ENCODE measurements around the gene SUDS3.

Gene SUDS3

GRCh38 chr12:118356809-118357256, 19.5 kb upstream of the SUDS3 start:
- DNase-seq (ENCODE audit: low read depth), result no peak

GRCh38 chr12:118357257-118358007, 18.9 kb upstream of the SUDS3 start:
- peak; percentile 38 for DNase-seq (ENCODE audit: low read depth)

- DNase-seq (ENCODE audit: low read depth), result no peak
These were observed 18.4 kb upstream of the SUDS3 start for GRCh38 chr12:118358008-118358359.

DNA sequence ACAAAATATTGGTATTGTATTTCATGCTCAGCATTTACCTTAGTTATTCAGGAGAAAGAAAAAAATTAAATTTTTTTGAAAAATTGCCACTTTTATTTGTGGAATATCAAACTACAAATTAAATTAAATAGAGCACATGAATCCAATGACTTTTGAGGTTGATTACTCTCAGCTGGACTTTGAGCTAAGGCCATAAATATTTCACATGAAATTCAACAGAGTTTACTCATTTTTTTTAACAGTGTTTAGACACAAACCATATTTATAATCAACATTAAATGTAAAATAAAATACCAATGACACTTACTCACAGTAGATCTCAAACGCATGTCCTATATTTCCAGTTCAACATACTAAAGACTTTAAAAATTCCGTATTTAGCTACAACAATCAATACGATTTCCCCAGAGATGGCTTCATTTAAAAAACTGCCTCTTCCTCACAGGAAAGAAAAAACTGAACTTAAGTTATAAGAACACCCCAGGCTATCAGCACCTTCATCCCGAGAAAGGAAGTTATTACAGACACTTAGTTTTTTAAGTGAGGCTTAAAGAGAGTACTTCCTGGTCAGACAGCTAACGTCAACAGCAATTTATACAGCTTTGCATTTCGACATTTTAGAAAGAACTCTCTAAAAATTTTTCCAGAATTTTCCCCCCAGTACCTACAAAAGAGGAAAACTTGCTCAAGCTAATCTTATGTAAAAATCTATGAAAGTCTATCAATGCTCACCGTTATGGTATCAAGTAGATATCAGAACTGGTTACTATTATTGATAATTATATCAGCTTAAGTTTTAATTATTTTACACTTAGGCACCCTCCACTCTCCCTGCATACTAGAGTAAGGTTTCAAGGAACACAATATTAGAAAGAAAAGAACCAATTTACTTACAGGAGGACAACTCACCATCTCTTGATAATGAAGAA, 17.5 kb upstream of the SUDS3 start:
- DNase-seq (ENCODE audit: low read depth), result no peak

DNA sequence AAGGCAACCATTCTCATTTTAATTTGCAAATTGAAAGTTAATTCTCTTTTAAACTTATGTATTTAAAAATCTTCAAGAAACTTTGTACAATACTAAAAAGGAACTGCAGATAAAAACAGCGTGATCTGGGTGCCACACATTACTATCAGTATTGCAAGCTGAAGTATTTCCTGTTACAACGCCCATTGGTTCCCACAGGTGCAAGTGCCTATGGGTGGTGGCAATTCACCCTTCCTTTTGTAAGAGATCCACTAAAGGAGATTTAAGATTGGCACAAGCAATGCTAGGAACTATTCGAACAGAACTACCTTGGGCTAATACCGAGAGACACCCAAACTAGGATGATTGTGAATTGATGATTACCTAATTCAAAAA, 16.8 kb upstream of the SUDS3 start:
- no peak for DNase-seq (ENCODE audit: low read depth)

DNA sequence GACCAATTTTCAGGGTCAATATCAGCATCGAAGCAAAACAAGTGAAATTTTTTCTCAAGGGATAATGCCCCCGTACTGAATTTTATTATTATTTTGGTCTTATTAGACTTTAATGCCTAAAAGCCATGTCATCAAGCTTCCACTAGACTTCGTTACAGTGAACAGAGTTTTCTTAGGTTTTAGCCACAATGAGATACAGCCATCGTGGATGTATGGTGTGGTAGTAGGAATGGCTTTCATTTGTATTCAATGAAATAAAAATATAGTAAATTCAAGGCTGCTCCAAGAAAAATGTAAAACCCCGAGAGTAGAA, 15.3 kb upstream of the SUDS3 start:
- DNase-seq (ENCODE audit: low read depth), result no peak

- DNase-seq (ENCODE audit: low read depth), result no peak
These were observed 14.5 kb upstream of the SUDS3 start for GRCh38 chr12:118361889-118362288.

DNA sequence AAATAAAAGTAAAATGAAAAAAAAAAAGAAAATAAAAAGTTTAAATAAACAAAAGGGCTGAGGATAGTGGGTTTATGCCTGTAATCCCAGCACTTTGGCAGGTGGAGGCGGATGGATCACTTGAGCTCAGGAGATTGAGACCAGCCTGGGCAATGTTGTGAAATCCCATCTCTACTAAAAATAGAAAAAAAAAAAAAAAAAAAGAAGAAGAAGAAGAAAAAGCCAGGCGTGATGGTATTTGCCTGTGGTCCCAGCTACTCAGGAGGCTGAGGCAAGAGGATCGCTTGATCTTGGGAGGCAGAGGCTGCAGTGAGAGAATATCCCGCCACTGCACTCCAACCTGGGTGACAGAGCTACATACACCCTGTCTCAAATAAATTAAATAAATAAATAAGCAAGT, 7.5 kb upstream of the SUDS3 start:
- DNase-seq (ENCODE audit: low read depth), result no peak

DNA sequence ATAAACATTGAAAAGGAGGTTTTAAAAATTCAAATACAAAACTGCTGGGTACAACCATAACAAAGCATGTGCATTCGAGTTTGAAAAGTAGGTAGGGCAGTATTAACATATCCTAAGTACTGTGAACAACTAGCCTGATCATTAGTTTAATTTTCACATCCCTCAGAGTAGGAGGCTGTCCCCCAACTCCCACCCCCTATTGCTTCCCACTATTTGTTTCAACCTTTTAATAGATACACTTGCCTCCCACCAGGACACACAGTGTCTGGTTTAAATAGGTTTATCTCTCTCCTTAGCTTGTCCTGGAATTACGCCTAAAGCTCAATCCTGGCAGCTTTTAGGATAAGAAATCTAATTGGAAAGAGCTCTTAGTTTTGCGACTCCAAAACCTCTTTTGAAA, 5.8 kb upstream of the SUDS3 start:
- no peak for DNase-seq (ENCODE audit: low read depth)

- DNase-seq (ENCODE audit: low read depth), result no peak
These were observed 4.8 kb upstream of the SUDS3 start for GRCh38 chr12:118371321-118372282.

DNA sequence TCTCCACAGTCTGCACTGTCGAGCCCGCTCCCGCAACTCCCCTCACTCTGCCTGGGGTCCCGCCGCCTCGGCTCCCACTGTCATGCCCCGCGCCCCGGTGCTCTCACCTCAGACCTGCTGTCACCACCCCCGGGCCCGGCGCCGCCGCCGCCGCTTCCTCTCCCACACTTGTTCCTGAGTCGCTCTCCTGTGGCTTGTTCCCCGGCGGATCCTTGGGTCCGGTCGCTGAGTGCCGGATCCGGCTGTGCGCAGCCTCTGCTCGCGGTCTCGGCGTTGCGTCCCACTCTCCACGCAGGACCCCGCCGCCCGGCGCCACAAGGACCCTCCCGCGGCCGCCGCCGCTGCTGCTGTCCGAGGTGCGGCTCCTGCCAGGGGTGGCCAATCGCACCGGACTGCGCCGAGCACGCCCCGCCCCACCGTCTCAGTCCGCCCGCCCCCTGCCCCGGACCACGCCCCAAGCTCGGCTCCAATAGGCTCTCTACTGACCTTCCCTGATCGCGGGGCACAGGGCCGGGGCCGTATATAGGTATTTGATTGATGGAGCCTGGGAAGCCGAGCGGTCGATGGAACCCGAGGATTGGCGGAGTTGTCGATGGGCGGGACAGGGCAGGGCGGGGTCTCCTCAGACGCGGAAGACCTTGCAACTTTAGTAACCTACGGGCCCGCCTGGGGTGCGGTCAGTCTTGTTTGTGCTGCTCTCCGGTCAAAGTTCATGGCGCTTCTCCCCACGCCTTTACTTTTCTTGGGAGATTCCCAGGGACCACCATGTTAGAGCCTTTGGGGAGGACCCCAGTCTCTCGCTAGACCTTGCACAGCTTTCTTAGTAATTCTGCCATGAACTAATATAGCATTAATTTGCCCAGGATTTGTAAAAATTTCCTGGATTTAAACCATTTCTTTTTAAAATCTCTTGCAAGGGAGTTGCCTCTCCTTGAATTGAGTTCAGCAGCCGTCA, 3.5 kb upstream of the SUDS3 start, which contains the start of gene TAOK3:
TSS of gene TAOK3 (minus strand) at position 367 of the 955 bp plus-strand sequence. CDS start 117,340 bp downstream, outside the sequence.
- DNase-seq (ENCODE audit: low read depth), result peak; percentile 96

GRCh38 chr12:118373616-118374015, 2.7 kb upstream of the SUDS3 start:
- no peak for DNase-seq (ENCODE audit: low read depth)

DNA sequence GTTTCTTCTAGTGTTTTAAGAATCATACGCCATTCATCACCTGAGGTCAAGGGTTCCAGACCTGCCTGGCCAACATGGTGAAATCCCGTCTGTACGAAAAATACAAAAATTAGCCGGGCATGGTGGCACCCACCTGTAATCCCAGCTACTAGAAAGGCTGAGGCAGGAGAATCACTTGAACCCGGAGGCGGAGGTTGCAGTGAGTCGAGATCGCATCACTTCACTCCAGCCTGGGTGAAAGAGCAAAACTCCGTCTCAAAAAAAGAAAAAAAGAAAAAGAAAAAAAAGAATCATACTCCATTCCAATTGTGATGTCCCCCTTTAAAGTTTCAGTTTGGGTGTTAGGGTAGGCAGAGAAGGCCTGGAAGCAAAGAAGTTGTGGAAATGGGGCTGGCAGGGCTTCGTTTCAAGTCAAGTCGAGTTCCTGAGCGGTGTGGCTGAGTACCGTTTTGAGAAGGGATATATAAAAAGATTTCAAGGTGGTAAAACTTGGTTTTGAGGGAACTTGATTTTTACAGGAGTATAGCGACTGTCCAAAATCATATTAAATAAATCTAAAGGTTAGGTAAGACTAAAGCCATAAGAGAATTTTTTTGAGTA, 2.1 kb upstream of the SUDS3 start:
- no peak for DNase-seq (ENCODE audit: low read depth)

GRCh38 chr12:118374909-118375308, 1.4 kb upstream of the SUDS3 start:
- DNase-seq (ENCODE audit: low read depth), result no peak

- no peak for DNase-seq (ENCODE audit: low read depth)
These were observed 1.0 kb upstream of the SUDS3 start for GRCh38 chr12:118375348-118375747.

DNA sequence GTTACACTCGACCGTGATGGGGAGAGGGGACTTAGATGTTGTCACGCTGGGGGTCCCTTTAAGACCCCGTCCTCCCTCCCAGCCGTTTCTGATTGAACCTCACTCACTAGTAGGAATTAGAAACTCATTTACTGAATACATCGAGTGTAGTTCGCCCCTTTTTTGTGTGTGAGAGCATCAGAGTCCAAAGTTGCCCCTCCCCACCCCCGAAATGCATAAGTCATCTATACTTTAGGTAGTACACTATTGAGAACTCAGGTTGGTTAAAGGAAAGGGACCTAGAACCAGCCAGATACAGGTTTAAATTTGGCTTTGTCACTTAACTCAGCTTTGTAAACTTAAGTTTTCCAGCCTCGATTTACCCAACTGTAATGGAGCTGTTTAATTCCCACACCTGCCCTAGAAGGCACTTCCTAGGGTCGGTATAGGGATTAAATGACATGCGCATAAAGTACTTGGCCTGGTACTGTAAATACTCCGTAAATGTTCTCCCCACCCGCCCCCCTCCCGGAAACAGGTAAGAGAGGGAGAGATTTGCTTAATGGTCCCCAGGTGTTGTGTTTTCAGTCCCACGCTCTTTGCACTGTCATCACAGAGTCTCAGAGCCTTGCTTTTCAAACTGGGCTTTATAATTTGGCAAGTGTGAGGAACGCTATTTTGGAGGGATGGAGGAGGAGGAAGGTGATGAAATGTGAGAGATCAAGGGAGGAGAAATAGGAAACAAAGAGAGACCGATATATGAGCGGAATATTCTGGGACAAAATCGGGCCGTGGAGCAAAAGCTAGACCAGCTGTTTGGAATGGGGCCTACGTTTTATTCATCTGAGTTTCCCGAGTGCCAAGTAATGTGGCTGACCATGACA, 897 bp downstream of the SUDS3 start:
- DNase-seq (ENCODE audit: low read depth), result no peak

DNA sequence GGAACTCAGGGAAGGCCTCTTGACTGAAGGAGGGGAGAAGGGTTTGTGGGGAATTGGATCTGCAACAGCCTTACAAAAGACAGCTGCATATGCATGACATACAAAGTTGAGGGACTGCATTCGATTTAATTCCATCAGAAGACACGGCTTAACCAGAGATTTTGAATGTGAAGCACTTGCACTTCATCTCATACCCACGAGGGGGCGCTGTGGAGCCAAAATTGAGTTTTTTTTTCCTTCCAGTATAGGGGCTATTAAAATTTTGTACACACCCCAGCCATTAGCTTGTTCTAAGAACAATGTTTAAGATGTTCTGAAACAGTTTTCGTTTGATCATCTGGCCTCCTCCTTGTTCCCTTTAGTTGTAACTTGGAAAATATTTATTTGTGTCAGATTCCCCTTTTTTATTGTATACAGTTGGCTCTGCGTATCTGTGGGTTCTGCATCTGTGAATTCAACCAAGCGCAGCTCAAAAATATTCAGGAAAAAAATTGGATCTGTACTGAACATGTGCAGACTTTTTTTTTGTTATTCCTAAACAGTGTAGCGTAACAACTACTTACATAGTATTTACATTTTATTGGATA, 1.6 kb downstream of the SUDS3 start:
- peak; percentile 68 for DNase-seq (ENCODE audit: low read depth)

- no peak for DNase-seq (ENCODE audit: low read depth)
These were observed 15.1 kb downstream of the SUDS3 start for GRCh38 chr12:118391424-118391823.

DNA sequence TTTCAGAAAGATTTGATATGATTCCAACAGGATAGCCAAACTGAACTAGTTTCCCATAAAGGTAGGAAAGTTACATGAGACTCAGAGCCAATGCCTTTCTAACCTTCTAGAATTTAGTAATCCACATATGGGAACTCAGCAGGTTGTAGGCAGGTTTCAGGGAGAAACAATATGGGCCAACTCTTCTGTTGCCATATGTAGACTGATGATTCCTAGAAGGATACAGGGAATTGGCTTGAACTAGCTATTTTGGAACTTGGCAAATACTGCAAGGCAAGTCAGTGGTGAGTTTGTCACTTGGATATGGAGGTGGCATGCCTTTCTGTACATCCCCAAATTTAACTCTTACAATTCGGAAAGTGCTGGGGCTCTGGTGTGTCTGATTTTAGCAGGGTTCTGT, 15.5 kb downstream of the SUDS3 start:
- no peak for DNase-seq (ENCODE audit: low read depth)

Measured in activated gamma-delta T cell treated with anti-CD3 and anti-CD28 coated beads, Interleukin-2, amount 50 U/mL, for 16 hours (primary cell).